ENCODE measurements around the gene CUX1.

DNA sequence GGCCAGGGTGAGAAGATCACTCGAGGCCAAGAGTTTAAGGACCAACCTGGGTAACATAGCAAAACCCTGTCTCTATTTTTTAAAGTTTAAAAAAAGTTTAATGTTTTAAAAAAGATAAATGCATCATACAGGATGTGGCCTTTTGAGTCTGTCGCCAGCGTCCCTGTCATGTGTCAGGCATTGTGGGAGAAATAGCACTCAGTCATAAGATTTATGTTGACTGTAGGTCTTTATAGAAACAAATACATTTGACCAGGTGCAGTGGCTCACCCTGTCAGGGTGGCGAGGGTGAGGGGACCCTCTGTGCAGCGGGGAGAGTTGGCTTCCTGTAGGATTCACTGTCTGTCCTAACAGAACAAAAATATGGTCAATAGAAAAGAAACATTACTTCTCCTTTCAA, 405.8 kb downstream of the CUX1 start:
- TF ChIP-seq POLR2A (IDR thresholded peaks at IDR 0.05; ENCODE audit: low read depth, low read length) (no peak), TAF1 (IDR thresholded peaks at IDR 0.05; ENCODE audit: low read depth, low read length) (no peak), POLR2AphosphoS5 (IDR thresholded peaks at IDR 0.05; ENCODE audit: low read depth, low read length) (no peak), SPI1 (IDR thresholded peaks at IDR 0.05; ENCODE audit: low read depth, low read length) (no peak), PAX5 (IDR thresholded peaks at IDR 0.05; ENCODE audit: insufficient read depth, low read length, severe bottlenecking) (no peak), POU2F2 (IDR thresholded peaks at IDR 0.05; ENCODE audit: low read depth, low read length) (no peak)

Data from GM12891 (cell line).